Activated T-cell treated with anti-CD3 and anti-CD28 coated beads, Interleukin-2, amount 50 U/mL, for 4 hours (primary cell): ENCODE measurements around the gene EPAS1. TPM values are rescaled to one million over a fixed set of nuclear protein-coding genes. Genes with fewer than 3 reads are reported as not detected.

ENCODE experiments used
- ATAC-seq, 2 donors: fragments of 200-7000 bp; cut with Tn5 transposase; one replicate each; pipeline ENCODE4 v1.10.0; 2021
- DNase-seq: peaks from one replicate; pipeline ENCODE4 v3.0.0-alpha.2; 2020
- H3K27me3 Mint-ChIP-seq: one replicate; pipeline ENCODE4 v1.8.0; 2021; ENCODE audit warnings: low read depth, mixed read lengths
- H3K36me3 Mint-ChIP-seq: one replicate; pipeline ENCODE4 v1.8.0; 2022; ENCODE audit warnings: mixed read lengths; ENCODE audit not compliant: insufficient read depth
- H3K4me1 Mint-ChIP-seq: one replicate; pipeline ENCODE4 v1.8.0; 2021; ENCODE audit warnings: low read depth, mixed read lengths
- H3K4me3 Mint-ChIP-seq: one replicate; pipeline ENCODE4 v1.8.0; 2021; ENCODE audit warnings: mild to moderate bottlenecking, moderate library complexity, mixed read lengths
- H3K9me3 Mint-ChIP-seq: one replicate; pipeline ENCODE4 v1.8.0; 2021; ENCODE audit warnings: mixed read lengths
- total RNA-seq, 3 donors: library from RNA; stranded (reverse); gene quantifications; one replicate each; pipeline ENCODE4 v1.2.1, GENCODE V29; 2021

EPAS1 gene
- total RNA-seq, 3 donors from 2014 or later, result 7.0 to 15.5 (median 7.0) TPM

GRCh38 chr2:46376586-46376985 is 79.4 kb downstream of the EPAS1 start:
- no peak for ATAC-seq
- no peaks in the 10 kb centered on the region for H3K4me1 Mint-ChIP-seq
- H3K27me3 Mint-ChIP-seq, result no peaks in the 10 kb centered on the region
- no peaks in the 10 kb centered on the region for H3K36me3 Mint-ChIP-seq
- H3K4me3 Mint-ChIP-seq, result no peak overlapping the region
- peaks cover 4% of the 10 kb centered on the region for H3K9me3 Mint-ChIP-seq
- no peak for DNase-seq

GRCh38 chr2:46377101-46377581 is 79.9 kb downstream of the EPAS1 start:
- ATAC-seq (no peak), DNase-seq (no peak)
- H3K9me3 Mint-ChIP-seq, result peaks cover 4% of the 10 kb centered on the region
- H3K4me3 Mint-ChIP-seq, result no peak overlapping the region
- H3K36me3 Mint-ChIP-seq, result no peaks in the 10 kb centered on the region
- H3K27me3 Mint-ChIP-seq, result no peaks in the 10 kb centered on the region
- H3K4me1 Mint-ChIP-seq, result no peaks in the 10 kb centered on the region

- no peaks in the 10 kb centered on the region for H3K4me1 Mint-ChIP-seq
- no peak overlapping the region for H3K4me3 Mint-ChIP-seq
- H3K27me3 Mint-ChIP-seq, result no peaks in the 10 kb centered on the region
- ATAC-seq, result no peak
- DNase-seq, result no peak
- H3K36me3 Mint-ChIP-seq, result no peaks in the 10 kb centered on the region
- peaks cover 4% of the 10 kb centered on the region for H3K9me3 Mint-ChIP-seq
Observed at GRCh38 chr2:46377666-46378560, 80.7 kb downstream of the EPAS1 start.

GRCh38 chr2:46378616-46379015 is 81.4 kb downstream of the EPAS1 start:
- H3K36me3 Mint-ChIP-seq, result no peaks in the 10 kb centered on the region
- H3K4me1 Mint-ChIP-seq, result no peaks in the 10 kb centered on the region

GRCh38 chr2:46379213-46380037 is 82.2 kb downstream of the EPAS1 start:
- Mint-ChIP-seq H3K36me3 (no peaks in the 10 kb centered on the region), H3K9me3 (no peaks in the 10 kb centered on the region), H3K4me1 (no peaks in the 10 kb centered on the region), H3K4me3 (no peak overlapping the region), H3K27me3 (no peaks in the 10 kb centered on the region)
- DNase-seq (no peak), ATAC-seq (no peak)

More at GRCh38 chr2:46378616-46379015, 81.4 kb downstream of the EPAS1 start:
- Mint-ChIP-seq H3K9me3 (no peaks in the 10 kb centered on the region), H3K27me3 (no peaks in the 10 kb centered on the region), H3K4me3 (no peak overlapping the region)
- ATAC-seq (no peak), DNase-seq (no peak)

- Mint-ChIP-seq H3K36me3 (no peaks in the 10 kb centered on the region), H3K4me1 (no peaks in the 10 kb centered on the region), H3K4me3 (no peak overlapping the region), H3K27me3 (no peaks in the 10 kb centered on the region), H3K9me3 (no peaks in the 10 kb centered on the region)
- DNase-seq (no peak), ATAC-seq (no peak)
Observed at GRCh38 chr2:46380038-46380940, 83.1 kb downstream of the EPAS1 start.

- ATAC-seq, result peak in 1 of 2 donors; percentile 14
- no peaks in the 10 kb centered on the region for H3K4me1 Mint-ChIP-seq
Observed at GRCh38 chr2:46381263-46381849, 84.1 kb downstream of the EPAS1 start.

GRCh38 chr2:46381871-46382270 is 84.7 kb downstream of the EPAS1 start:
- no peak for ATAC-seq
- no peaks in the 10 kb centered on the region for H3K27me3 Mint-ChIP-seq
- no peaks in the 10 kb centered on the region for H3K9me3 Mint-ChIP-seq
- no peak overlapping the region for H3K4me3 Mint-ChIP-seq
- no peak for DNase-seq
- H3K36me3 Mint-ChIP-seq, result no peaks in the 10 kb centered on the region
- H3K4me1 Mint-ChIP-seq, result no peaks in the 10 kb centered on the region

More at GRCh38 chr2:46381263-46381849, 84.1 kb downstream of the EPAS1 start:
- Mint-ChIP-seq H3K27me3 (no peaks in the 10 kb centered on the region), H3K36me3 (no peaks in the 10 kb centered on the region), H3K4me3 (no peak overlapping the region), H3K9me3 (no peaks in the 10 kb centered on the region)
- no peak for DNase-seq

GRCh38 chr2:46382331-46383112 is 85.3 kb downstream of the EPAS1 start:
- Mint-ChIP-seq H3K4me3 (no peak overlapping the region), H3K4me1 (no peaks in the 10 kb centered on the region), H3K27me3 (no peaks in the 10 kb centered on the region), H3K9me3 (no peaks in the 10 kb centered on the region), H3K36me3 (no peaks in the 10 kb centered on the region)
- DNase-seq (no peak), ATAC-seq (no peak)

GRCh38 chr2:46383113-46383395 is 85.8 kb downstream of the EPAS1 start:
- H3K9me3 Mint-ChIP-seq, result no peaks in the 10 kb centered on the region
- ATAC-seq (no peak), DNase-seq (no peak)
- no peaks in the 10 kb centered on the region for H3K36me3 Mint-ChIP-seq
- no peaks in the 10 kb centered on the region for H3K27me3 Mint-ChIP-seq
- H3K4me1 Mint-ChIP-seq, result no peaks in the 10 kb centered on the region
- H3K4me3 Mint-ChIP-seq, result no peak overlapping the region

GRCh38 chr2:46383784-46384456 is 86.7 kb downstream of the EPAS1 start:
- DNase-seq, result no peak
- H3K9me3 Mint-ChIP-seq, result no peaks in the 10 kb centered on the region
- no peaks in the 10 kb centered on the region for H3K36me3 Mint-ChIP-seq
- no peaks in the 10 kb centered on the region for H3K4me1 Mint-ChIP-seq
- no peak overlapping the region for H3K4me3 Mint-ChIP-seq
- H3K27me3 Mint-ChIP-seq, result no peaks in the 10 kb centered on the region
- no peak for ATAC-seq

- Mint-ChIP-seq H3K4me3 (no peak overlapping the region), H3K27me3 (peaks cover 2% of the 10 kb centered on the region), H3K36me3 (no peaks in the 10 kb centered on the region), H3K9me3 (no peaks in the 10 kb centered on the region), H3K4me1 (no peaks in the 10 kb centered on the region)
- no peak for ATAC-seq
- no peak for DNase-seq
Observed at GRCh38 chr2:46384457-46384815, 87.2 kb downstream of the EPAS1 start.
